ENCODE measurements around the gene CEP126.

The CEP126 gene

GRCh38 chr11:101914738-101915426 lies at the start of gene CEP126:
CEP126 (plus strand) TSS chr11:101915010; CDS start chr11:101915285, 275 bp downstream.
- peak; percentile 87 for DNase-seq

GRCh38 chr11:101866619-101867491 lies 48.0 kb upstream of the CEP126 start:
- no peak for DNase-seq

GRCh38 chr11:101867951-101868350 lies 46.9 kb upstream of the CEP126 start:
- DNase-seq: no peak

GRCh38 chr11:101870510-101870909 lies 44.3 kb upstream of the CEP126 start:
- no peak for DNase-seq

- DNase-seq: no peak
These were observed 42.5 kb upstream of the CEP126 start for GRCh38 chr11:101872171-101872882.

GRCh38 chr11:101880222-101880621 lies 34.6 kb upstream of the CEP126 start:
- peak; percentile 46 for DNase-seq

- no peak for DNase-seq
These were observed 33.2 kb upstream of the CEP126 start for GRCh38 chr11:101881586-101881985.

- no peak for DNase-seq
These were observed 29.2 kb upstream of the CEP126 start for GRCh38 chr11:101885631-101886030.

- DNase-seq: no peak
These were observed 25.0 kb upstream of the CEP126 start for GRCh38 chr11:101889767-101890166.

- no peak for DNase-seq
These were observed 20.3 kb upstream of the CEP126 start for GRCh38 chr11:101894505-101894904.

GRCh38 chr11:101907815-101908214 lies 7.0 kb upstream of the CEP126 start:
- no peak for DNase-seq

GRCh38 chr11:101909087-101909486 lies 5.7 kb upstream of the CEP126 start:
- DNase-seq: no peak

GRCh38 chr11:101912823-101913284 lies 2.0 kb upstream of the CEP126 start:
- no peak for DNase-seq

- DNase-seq: no peak
These were observed 1.2 kb upstream of the CEP126 start for GRCh38 chr11:101913656-101914055.

- no peak for DNase-seq
These were observed 471 bp upstream of the CEP126 start for GRCh38 chr11:101914341-101914737.

GRCh38 chr11:101915791-101916291 lies 1.0 kb downstream of the CEP126 start:
- DNase-seq: peak; percentile 23

GRCh38 chr11:101916422-101916821 lies 1.6 kb downstream of the CEP126 start, which contains the start of gene ANGPTL5:
ANGPTL5 (minus strand) TSS chr11:101916522; CDS start chr11:101907909, 8,613 bp downstream.
- DNase-seq: no peak

- DNase-seq: no peak
These were observed 2.4 kb downstream of the CEP126 start for GRCh38 chr11:101917226-101917625.

- no peak for DNase-seq
These were observed 6.2 kb downstream of the CEP126 start for GRCh38 chr11:101920992-101921391.

- DNase-seq: no peak
These were observed 8.7 kb downstream of the CEP126 start for GRCh38 chr11:101923554-101923953.

GRCh38 chr11:101929294-101929915 lies 14.6 kb downstream of the CEP126 start:
- peak; percentile 47 for DNase-seq

- no peak for DNase-seq
These were observed 16.9 kb downstream of the CEP126 start for GRCh38 chr11:101931692-101932091.
